Retina (tissue), 1 donor: ENCODE results near the gene SLC39A11.
"Not testable (repeated sequence)": the region's sequence is repeated elsewhere in the genome, so short reads cannot be mapped to it uniquely, and the experiment has no call there.

Experiments used
- DNase-seq: peaks from one replicate; pipeline ENCODE4 v3.0.0-alpha.2; 2016

The SLC39A11 gene

GRCh38 chr17:73107191-73107590 is 14.7 kb upstream of the SLC39A11 start:
- DNase-seq = no peak

DNA sequence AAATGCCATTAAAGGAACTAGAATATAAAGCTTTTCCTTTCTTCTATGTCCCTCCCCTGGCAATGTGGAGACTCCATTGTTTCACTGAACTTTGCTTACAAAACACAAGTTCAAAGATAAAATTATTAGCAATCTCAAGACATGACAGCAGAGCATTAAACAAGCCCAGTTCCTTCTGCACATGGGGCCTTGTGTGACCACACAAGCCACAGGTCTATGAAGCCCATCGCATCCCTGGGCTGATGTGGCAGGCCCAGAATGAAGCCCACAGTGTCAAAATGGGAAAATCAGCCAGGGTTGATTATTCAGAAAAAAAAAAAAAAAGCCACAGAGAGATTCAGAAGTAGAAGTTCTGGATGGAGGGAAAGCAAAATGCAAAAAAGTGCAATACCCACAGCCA is 12.9 kb upstream of the SLC39A11 start:
- DNase-seq = no peak

DNA sequence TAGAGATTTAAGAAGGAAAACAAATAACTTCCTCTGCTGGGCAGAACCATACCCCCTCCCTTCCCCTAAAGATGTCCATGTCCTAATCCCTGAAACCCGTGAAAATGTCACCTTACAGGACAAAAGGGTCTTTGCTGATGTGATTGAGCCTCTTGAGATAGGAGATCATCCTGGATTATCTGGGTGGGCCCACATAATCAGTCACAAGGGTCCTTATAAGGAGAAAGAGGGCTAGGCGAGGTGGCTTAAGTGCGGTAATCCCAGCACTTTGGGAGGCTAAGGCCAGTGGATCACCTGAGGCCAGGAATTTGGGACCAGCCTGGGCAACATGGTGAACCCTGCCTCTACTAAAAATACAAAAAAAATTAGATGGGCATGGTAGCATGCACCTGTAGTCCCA is 12.0 kb upstream of the SLC39A11 start:
- DNase-seq = no peak

DNA sequence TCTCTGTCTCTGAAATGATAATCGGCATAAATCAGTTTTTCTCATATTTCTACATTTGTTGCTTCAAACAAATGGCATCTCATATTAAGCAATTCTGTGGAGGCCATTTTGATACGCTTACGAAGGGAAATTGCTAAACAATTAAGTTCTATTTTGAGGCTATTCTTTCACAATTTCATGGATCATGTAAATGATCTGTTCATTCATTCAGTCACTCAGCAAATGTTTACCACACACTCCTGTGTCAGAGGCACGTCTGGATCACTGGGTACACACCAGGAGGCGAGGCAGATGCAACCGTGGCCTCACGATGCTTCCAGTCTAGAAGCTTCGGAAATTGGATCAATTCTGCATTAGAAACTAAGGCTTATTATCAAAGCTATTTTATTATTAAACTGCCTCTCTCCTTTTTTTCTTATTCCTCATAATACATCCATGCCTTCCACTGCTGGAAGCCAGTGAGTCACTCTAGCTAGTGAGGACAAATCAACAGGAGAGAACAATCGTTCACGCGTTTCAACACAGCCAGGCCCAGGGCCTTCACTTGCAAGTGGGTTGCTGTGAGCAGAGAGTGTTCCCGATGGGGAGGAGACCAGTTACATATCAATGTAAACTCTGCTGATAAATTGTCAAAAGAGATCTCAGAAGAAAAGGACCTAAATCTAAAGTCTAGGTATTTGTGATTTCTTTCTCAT is 11.3 kb upstream of the SLC39A11 start:
- DNase-seq = no peak

DNA sequence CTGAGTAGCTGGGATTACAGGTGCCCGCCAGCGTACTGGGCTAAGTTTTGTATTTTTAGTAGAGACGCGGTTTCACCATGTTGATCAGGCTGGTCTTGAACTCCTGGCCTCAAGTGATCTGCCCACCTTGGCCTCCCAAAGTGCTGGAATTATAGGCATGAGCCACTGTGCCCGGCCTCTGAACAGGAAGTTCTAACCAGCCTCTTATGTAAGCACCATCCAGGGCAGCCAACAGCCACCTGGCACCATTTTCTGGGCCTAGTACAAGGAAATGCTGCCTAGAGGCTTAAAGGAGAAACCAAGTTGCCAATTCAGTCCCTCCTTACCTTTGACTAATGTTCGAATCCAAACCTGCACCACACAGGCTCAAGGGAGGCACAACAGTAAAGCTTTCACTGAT is 8.5 kb upstream of the SLC39A11 start:
- DNase-seq = no peak

- DNase-seq = no peak
These were observed 7.9 kb upstream of the SLC39A11 start for GRCh38 chr17:73100363-73100762.

- DNase-seq = no peak
These were observed 7.0 kb upstream of the SLC39A11 start for GRCh38 chr17:73099511-73099910.

- no peak for DNase-seq
These were observed 6.4 kb upstream of the SLC39A11 start for GRCh38 chr17:73098919-73099318.

DNA sequence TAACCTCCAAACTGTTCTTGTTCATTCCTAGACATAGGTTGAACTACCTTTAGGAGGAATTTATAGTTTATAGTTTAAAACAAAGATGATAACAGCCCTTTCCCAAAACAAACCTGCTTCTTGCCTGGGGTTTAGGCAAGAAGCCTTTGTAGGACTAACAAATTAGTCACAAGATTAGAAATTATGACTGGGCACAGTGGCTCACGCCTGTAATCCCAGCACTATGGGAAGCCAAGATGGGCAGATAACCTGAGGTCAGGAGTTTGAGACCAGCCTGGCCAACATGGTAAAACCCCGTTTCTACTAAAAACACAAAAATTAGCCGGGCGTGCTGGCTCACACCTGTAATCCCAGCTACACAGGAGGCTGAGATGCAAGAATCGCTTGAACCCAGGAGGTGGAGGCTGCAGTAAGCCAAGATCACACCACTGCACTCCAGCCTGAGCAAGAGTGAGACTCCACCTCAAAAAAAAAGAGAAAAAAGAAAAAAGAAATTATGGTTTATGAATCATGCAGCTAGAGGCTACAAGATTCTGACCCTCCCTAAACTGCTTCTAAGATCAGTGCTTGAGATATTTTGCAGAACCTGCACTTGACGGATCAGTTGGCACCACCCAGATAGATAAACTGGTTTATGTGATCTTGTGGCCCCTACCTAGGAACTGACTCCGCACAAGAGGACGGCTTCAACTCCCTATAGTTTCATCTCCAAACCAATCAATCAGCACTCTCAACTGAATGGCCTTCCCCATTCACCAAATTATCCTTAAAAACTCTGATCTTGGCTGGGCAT is 5.7 kb upstream of the SLC39A11 start:
- DNase-seq = not testable (repeated sequence)

DNA sequence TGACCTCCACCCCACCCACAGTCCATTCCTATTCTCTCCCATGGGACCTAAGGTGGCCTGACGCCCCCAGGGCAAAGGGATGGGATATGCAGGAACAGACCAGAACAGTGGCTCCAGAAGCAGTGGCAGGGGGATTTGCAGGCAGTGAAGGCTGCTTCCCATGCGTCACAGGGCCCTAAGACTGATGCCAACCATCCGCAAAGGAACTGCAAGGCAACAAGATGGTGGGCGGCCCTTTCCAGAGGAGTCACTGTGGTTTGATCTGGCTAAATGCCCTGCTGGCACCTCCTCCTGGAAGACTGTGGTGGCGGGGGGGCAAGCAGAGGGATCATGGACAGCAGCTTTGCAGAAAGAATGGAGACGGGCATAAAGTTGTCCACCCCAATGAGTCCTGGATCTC is 4.4 kb upstream of the SLC39A11 start:
- no peak for DNase-seq

- DNase-seq = no peak
These were observed 3.7 kb upstream of the SLC39A11 start for GRCh38 chr17:73096211-73096610.

GRCh38 chr17:73093286-73093685 is 798 bp upstream of the SLC39A11 start:
- no peak for DNase-seq

DNA sequence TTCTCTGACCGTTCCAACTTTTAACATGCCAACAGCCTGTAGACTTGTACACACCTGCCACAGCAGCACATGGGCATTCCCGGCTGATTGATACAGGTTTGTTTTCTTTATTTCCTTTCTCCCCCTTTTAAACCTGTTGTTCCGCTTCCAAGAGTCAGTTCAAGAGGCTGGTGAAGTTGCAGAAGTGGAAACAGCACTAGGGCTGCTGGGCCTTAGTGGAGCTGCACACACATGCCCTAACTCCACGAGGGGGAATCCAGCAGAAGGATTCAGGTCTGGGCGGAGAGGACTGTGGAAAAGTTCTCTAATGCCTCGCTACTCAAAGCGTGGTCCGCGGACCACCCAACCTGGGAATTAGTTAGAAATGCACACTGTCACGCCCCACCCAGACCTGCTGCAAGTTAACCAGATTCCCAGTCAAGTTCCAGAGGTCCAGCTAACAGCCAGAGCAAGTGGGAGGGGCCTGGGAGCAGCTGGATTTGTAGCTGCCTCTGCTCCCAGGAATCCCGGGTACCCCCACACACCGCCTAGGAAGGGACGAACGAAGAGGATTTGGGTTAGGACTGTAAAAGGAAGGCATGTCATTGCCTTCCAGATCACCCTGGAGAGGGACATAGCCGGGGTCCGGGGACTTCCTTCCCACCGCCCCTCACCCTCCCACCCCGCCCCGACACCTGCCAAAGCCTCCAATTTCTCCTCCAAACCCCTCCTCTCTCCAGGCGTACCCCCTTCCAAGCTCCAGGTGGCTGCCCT is 542 bp downstream of the SLC39A11 start:
- DNase-seq = peak; percentile 32

DNA sequence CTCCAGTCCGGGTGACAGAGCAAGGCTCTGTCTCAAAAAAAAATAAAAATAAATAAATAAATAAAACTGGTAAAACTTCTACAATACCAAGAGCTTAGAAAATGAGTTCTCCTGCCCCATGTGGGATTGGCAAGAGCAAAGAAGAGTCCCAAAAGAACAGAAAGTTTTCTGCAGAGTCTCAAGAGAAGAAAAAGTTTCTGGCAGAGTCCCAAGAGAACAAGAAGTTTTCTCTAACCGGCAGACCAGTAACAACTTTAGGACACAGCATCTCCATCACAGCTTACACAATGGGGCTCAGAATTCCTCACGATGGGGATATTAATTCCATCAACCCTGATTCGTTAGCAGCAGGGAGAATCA is 1.1 kb downstream of the SLC39A11 start:
- DNase-seq = no peak

DNA sequence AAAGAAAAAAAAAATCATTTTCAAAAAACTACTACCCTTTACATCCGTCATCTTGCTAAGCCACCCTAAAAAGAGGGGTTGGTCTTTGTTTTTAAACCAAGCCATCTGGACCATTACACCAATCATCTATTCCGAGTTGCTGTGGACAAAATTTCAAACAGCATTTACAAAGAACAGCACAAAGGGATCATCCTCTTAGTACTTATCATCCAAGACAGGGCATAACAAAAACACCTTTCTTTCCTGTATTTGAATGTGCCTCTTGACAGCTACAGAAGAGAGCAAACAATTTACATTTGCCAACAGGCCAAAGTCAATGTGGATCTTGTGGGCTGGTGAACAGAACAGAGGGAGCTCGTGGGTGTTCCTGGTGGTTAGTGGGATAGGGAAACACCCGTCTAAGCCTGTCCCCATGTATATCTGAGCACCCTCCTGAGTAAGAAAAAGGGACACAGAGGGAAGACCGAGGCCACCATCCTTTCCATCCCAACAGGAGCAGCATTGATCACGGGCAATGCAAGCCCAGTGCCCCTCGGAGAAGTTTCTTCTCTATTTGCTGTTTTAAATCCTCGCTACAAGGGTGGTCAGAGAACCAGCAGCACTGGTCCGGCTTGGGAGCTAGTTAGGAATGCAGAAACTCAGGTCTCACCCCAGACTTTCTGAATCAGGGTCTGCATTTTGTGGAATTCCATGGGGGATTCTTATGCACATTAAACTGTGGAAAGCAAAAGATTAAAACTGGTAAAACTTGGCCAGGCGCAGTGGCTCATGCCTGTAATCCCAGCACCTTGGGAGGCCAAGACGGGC is 1.9 kb downstream of the SLC39A11 start:
- no peak for DNase-seq

DNA sequence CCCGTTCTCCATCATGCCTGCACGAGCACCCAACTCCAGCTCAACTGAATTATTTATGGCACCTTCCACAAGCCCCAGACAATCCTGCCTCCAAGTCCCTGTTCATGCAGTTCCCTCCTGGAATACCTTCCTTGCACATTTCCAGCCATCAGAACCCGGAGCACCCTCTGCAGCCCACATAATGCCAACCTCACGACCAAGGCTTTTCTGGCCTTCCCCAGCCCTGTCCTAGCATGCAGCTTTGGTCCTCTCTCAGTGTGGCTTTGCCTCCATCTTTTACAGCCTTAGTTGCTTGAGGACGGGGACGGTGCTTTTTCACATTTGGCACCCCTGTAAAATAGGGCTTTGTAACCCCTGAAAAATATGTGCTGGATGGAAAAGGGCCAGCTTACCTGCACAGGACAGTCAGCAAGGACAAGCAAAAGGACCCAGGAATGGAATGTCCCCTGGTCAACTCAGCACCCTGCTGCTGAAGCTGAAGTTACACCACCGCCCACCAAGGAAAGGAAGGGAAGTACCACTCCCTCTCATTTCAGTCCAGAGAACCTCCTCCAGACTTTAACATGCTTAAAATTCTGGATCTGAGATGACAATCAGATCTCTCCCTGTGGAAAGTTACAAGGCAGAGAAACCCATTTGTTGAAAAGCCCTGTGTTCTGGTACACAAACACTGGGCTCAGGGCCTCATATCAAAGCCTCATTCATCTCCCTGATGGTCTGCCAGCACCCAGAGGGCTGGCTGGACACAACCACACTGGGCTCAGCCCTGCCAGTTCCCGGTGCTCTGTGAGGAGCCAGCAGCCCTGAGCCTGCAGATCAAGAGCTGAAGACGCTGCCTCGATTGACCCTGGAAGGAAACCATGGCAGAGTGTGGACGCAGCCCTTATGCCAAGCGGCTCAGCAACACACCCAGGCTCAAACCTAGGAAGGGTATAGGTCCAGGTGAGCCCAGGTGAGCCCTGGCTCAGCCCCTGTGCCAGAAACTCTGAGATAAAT is 2.9 kb downstream of the SLC39A11 start:
- no peak for DNase-seq

GRCh38 chr17:73088561-73088960 is 3.9 kb downstream of the SLC39A11 start:
- no peak for DNase-seq

GRCh38 chr17:73083432-73083831 is 9.1 kb downstream of the SLC39A11 start:
- no peak for DNase-seq

DNA sequence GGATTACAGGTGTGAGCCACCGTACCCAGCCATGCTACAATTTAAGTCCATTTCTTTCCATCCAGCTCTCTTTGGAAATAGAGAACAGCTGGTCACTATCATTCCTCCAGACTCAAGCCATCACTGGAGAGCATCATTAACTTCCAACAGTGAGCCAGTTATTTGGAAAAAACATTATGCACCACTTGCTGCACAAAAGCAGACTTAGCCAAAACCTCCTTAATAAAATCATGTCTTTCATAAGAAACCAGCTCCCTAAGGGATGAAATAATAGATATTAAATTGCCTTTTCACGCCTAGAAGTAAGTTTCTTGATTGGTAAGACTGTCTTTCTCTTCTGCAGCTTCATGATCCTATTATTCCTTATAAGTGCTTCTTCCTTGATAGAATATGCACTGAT is 17.9 kb downstream of the SLC39A11 start:
- no peak for DNase-seq

GRCh38 chr17:73072219-73072962 is 20.1 kb downstream of the SLC39A11 start:
- DNase-seq = no peak
